Epidermal melanocyte (primary cell): ENCODE results near the gene FBXO5.
"Not testable (repeated sequence)": the region's sequence is repeated elsewhere in the genome, so short reads cannot be mapped to it uniquely, and the experiment has no call there.

ENCODE experiments used
- DNase-seq: peaks from one replicate; pipeline ENCODE4 v3.0.0; 2011; ENCODE audit warnings: low spot score; ENCODE audit not compliant: insufficient read length

Gene FBXO5, protein sequence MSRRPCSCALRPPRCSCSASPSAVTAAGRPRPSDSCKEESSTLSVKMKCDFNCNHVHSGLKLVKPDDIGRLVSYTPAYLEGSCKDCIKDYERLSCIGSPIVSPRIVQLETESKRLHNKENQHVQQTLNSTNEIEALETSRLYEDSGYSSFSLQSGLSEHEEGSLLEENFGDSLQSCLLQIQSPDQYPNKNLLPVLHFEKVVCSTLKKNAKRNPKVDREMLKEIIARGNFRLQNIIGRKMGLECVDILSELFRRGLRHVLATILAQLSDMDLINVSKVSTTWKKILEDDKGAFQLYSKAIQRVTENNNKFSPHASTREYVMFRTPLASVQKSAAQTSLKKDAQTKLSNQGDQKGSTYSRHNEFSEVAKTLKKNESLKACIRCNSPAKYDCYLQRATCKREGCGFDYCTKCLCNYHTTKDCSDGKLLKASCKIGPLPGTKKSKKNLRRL

DNA sequence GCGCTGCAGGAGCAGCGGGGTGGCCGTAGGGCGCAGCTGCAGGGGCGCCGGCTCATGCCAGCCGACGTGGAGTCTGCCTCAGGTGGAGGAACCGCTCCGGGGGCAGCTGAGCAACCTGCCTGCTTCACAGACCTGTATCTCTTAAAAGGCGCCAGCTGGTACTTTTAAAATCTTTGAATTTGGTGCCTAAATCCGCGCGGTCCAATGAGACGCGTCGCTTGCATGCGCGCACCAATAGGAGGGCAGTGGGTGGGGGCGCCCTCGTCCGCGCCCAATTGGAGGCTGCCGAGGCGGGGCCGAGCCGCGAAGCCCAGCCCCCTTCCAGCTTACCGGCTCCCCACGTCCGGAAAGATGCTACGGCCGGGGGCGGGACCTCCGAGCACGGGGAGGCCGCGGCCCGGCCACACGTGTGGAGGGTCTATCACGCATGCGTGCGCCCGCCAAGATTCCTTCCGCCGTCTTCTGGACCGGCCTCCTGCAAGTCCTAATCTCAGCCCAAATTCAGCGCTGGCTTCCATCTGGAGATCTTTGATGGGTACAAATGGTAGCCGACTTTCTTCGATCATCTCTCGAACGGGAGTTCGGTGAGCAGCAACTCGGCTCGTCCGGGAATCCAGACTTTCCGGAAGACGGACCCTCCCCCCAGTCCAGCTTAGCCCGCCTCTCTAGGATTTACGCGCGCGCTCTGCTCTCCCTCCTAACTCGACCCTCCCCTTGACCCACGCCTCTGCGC is at the start of gene FBXO5:
Gene FBXO5, minus strand, starts transcription at position 138 of the 733 bp plus-strand sequence. Its CDS starts 82 bp downstream, at position 56.
- DNase-seq = peak; percentile 86

DNA sequence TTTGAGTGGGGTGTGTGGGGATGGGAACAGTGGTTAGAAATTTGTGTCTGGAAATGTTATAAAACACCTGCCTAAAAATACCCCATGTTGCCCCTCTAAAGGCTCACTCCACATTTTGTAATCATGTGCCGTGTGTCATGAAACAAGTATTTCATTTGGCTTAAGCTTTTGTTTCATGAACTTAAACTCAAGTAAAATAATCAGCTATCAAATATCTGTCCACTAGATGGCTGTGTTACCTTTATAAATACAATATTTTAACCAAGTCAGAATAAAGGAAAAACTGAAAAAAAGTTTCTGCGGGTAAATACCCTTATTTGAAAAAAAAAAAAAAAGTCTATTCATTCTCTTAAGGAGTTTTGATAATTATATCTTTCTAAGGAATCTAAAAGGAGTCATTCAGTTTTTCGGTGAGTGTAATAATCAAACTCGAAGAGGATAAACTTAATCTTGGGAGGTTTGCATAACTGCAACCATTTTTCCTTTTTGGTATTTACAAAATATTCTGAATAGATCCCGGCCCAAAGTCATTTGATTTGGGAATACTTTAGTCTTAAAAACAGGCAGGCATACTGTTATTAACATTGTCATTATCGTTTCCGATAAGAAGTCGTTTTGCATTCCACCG is 49.5 kb upstream of the FBXO5 start:
- DNase-seq = peak; percentile 17

DNA sequence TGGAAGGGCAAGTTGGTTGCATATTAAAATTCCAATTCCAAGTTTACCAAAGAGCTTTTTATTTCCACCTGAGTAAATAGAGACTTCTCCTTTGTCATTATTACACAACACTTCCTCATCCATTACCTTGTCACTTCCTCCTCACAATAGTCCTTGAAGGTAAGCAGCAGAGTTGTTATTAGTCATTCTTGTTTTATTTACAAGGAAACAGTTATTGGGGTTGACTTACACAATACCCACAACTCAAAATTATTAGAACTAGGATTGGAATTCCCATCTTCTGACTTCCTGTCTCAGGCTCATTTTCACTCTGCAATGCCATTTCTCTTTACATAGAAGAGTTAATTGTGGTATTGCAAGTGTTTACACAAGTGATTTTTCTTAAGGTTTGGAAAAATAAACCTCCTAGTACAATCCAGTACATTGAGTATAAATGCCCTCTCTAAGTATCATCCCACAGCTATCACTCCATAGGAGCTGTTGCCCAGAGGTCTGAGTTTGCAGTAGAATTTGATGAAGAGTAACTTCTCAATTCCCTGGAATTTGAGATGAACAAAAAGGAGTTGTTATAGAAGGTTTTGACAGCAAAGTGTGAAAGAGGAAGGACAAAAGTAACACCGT is 48.6 kb upstream of the FBXO5 start:
- DNase-seq = no peak

GRCh38 chr6:153028963-153029362 is 46.1 kb upstream of the FBXO5 start:
- no peak for DNase-seq

GRCh38 chr6:153028286-153028685 is 45.4 kb upstream of the FBXO5 start:
- no peak for DNase-seq

- no peak for DNase-seq
Observed at GRCh38 chr6:153027480-153027879, 44.6 kb upstream of the FBXO5 start.

DNA sequence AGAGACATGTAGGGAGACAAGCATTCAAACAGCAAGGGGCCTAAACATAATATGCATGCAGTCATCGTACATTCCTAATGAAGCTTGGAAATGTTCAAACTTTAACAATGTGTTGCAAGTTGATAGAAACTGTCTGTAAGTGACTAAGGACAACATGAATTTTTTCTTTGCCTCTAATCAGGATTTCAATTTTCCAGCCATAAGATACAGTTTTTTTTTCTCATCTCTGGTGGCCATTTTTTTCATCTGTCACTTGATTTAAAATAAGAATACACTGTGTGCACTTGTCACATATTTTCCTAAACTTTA is 41.8 kb upstream of the FBXO5 start:
- no peak for DNase-seq

DNA sequence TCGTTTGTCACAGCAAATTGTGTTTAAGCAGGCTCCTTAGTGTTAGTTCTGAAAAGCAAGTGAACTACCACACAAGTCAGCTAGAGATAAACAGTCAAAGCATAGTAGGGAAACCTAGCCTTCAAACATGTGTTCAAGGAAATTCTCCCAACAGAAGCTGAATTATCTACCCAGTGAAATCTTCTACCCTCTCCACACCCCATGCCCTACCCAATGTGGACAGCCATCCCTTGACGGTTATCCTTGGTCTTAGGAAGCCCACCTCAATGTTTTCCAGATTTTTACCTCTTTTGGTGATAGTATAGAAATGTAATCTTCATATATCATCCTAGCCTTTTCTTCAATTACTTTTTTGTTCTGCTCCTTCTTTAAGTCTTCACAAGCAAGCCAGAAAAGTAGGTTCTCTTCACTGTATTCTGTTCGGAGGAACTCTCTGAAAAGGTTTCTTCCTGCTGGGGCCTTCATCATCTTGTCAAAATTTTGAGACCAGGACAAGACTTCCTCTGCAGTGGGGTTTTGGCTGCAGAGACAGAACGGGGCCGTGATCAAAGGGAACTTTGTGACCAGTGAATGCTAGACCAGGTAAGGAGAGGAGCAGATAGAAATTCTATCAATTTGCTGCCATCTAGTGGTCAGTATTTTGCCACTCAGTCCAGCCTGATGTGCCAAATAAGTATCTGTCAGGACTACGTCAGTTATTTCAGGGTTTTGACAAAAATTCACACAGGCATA is 41.3 kb upstream of the FBXO5 start:
- DNase-seq = peak; percentile 41

DNA sequence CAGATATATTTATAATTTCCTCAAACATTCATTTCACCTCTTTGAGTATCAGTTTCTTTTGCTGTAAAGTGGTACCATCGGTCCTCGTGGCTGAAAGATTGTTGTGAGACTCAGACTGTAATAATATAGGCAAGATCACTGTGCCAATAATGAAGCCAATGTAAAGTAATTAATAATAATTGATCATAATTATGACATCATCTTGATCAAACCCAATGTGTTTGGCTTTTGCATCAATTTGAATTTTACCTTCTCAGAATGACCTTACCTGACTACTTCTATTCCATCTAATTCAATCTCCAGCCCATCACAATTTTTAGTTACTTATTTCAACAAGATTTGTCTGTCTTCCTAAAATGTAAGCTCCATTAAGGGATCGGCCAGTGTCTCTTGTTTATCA is 35.5 kb upstream of the FBXO5 start:
- no peak for DNase-seq

GRCh38 chr6:153016846-153017245 is 34.0 kb upstream of the FBXO5 start:
- no peak for DNase-seq

- DNase-seq = no peak
Observed at GRCh38 chr6:153015094-153015640, 32.3 kb upstream of the FBXO5 start.

DNA sequence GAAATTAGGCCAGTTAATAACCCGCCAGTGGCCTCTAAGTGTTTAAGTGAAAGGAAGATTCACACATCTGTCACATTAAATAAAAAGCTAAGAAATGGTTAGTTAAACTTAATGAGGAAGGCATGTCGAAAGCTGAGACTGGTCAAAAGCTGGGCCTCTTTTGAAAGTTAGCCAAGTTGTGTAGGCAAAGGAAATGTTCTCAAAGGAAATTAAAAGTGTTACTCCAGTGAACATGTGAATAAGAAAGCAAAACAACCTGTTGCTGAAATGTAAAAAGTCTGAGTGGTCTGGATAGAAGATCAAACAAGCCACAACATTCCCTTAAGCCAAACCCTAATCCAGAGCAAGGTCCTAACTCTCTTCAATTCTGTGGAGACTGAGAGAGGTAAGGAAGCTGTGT is 30.6 kb upstream of the FBXO5 start:
- no peak for DNase-seq

DNA sequence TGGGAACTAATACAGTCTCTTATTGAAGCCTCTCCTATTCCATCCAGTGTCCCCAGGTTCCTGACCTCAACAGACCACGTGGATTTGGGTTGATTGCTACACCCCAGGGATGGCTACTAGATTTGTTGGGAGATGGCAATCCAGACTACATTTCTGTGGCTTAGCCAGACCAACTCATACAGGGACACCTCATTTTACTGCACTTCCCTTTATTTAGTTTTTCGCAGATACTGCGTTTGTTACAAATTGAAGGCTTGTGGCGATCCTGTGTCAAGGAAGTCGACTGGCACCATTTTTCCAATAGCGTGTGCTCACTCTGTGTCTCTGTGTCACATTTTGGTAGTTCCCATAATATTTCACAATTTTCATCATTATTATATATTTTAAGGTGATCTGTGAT is 30.0 kb upstream of the FBXO5 start:
- no peak for DNase-seq

DNA sequence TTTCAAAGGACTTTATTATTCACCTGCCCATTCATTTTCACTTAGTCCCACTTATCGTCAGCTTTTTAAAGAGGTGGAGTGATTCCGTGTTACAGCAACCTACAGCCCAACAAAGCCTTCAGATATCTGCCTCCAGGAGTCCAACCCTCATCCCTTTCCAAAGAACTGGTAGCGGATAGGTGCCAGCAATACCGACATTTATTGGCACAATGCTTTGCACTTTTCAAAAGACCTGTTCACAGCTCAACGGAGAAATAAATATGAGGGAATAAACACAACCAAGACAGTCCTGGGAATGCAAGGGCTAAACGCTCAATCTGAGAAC is 20.5 kb upstream of the FBXO5 start:
- no peak for DNase-seq

DNA sequence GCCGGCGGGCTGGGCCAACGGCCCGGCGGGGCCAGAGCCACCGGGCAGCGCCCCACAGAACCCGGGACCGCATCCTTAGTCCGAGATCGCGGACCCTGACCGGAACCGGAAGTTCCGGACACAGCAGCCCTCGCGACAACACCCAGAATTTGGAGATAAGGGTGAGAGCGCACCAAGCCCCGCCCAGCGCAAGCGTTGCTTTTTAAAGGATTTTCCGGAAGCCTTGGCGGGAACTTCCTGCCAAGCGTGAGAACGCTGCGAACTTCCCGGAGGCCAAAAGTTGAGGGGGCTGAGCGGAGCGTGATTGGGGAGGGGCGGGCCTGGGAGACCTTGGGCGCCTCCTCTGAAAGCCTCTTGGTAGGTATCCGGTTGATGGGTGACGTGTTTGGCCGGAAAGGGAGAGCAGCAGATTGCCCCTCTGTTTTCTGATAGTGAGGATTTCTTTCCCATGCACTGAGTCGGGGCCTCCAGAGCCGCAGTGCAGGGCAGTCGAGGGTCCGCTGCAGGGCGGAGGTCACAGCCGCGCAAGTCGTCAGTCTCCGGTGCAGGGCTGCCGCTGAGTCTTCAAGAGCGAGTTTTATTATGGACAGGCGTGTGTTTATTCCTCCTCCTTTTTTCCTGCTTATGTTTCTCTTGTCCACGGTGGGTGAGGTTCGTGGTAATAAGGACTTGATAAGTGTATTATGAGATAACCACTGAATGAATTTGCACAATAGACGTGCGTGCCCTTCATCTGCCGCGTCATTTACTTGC is 19.9 kb upstream of the FBXO5 start, which contains the start of gene MTRF1L:
Gene MTRF1L, minus strand, starts transcription at position 97 of the 753 bp plus-strand sequence. Its CDS starts 24 bp downstream, at position 73.
- DNase-seq = peak; percentile 80

GRCh38 chr6:153001767-153002612 is 19.1 kb upstream of the FBXO5 start:
- no peak for DNase-seq

DNA sequence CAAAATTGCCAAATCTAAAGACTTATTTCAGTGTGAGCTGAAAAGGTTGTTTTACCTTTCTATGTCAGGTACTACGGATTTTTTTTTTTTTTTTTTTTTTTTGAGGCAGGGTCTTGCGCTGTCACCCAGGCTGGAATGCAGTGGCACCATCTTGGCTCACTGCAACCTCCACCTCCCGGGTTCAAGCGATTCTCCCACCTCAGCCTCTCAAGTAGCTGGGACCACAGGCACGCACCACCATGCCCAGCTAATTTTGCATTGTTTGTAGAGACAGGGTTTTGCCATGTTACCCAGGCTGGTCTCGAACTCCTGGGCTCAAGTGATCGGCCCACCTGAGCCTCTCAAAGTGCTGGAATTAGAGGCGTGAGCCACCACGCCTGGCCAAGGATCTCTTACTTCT is 17.9 kb upstream of the FBXO5 start:
- not testable (repeated sequence) for DNase-seq

DNA sequence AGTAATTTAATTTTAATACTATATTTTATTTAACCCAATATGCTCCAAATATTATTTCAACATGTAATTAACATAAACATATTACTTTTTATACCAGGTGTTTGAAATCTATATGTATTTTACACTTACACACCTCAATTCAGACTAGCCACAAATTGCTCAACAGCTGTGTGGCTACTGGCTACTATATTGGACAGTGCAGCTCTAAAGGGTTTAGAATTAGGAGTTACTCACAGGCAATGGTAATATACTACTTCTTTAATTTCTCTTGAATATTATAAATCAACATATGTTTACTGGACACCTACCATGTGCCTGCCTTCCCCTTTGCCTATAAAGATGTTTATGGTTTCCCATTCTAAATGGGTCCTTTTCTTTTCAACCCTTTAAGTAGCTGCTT is 17.4 kb upstream of the FBXO5 start:
- no peak for DNase-seq

GRCh38 chr6:152999538-152999937 is 16.7 kb upstream of the FBXO5 start:
- not testable (repeated sequence) for DNase-seq
